GM12872 (cell line): ENCODE results near the gene MAGEF1.

ENCODE experiments used
- CTCF ChIP-seq: IDR thresholded peaks from 3 replicates; pipeline ENCODE4 v1.5.1; 2011; ENCODE audit warnings: low read depth, mild to moderate bottlenecking, low read length, moderate library complexity; ENCODE audit not compliant: insufficient read depth

The MAGEF1 gene

GRCh38 chr3:184676927-184677326 is 34.9 kb downstream of the MAGEF1 start:
- TF ChIP-seq CTCF: no peak

GRCh38 chr3:184674626-184675025 is 37.2 kb downstream of the MAGEF1 start:
- TF ChIP-seq CTCF: no peak

GRCh38 chr3:184672977-184673870 is 38.6 kb downstream of the MAGEF1 start:
- no peak for TF ChIP-seq CTCF

GRCh38 chr3:184672335-184672734 is 39.5 kb downstream of the MAGEF1 start:
- TF ChIP-seq CTCF: 0 out of 3 replicates have a peak, but pooled peaks have one; percentile 7

GRCh38 chr3:184670091-184670602 is 41.7 kb downstream of the MAGEF1 start:
- TF ChIP-seq CTCF: no peak

- TF ChIP-seq CTCF: no peak
Measured at GRCh38 chr3:184669578-184669977, 42.3 kb downstream of the MAGEF1 start.

GRCh38 chr3:184666442-184666841 is 45.4 kb downstream of the MAGEF1 start:
- no peak for TF ChIP-seq CTCF
